Heart right ventricle (tissue), 16 donors: ENCODE results near the gene RXRA. TPM values are rescaled to one million over a fixed set of nuclear protein-coding genes. Genes with fewer than 3 reads are reported as not detected.

ENCODE experiments used
- ATAC-seq, 8 donors: fragments of 200-7000 bp; cut with Tn5 transposase; one replicate each; pipeline ENCODE4 v1.9.1; 2020; ENCODE audit warnings: mild to moderate bottlenecking in 8 of 8, moderate library complexity in 8 of 8, moderate number of reproducible peaks in 1 of 8
- DNase-seq, 2 donors: peaks; one replicate each; pipeline ENCODE4 v3.0.0-alpha.2; 2020
- H3K27ac ChIP-seq, 10 donors: fragments of 200-600 bp; sonication (generic) in 2 of 10; one replicate each; pipeline versions ENCODE4 v1.5.0 to v1.8.0; 2020 to 2022; ENCODE audit warnings: mild to moderate bottlenecking in 3 of 10
- H3K27me3 ChIP-seq, 7 donors: fragments of 200-600 bp; one replicate each; pipeline ENCODE4 v1.8.0; 2021 to 2022; ENCODE audit warnings: mild to moderate bottlenecking in 2 of 7
- H3K36me3 ChIP-seq, 9 donors: fragments of 200-600 bp; sonication (generic) in 1 of 9; one replicate each; pipeline versions ENCODE4 v1.5.0 to v1.8.0; 2020 to 2022; ENCODE audit warnings: mild to moderate bottlenecking in 2 of 9
- H3K4me1 ChIP-seq, 9 donors: fragments of 200-600 bp; sonication (generic) in 1 of 9; one replicate each; pipeline versions ENCODE4 v1.5.0 to v1.8.0; 2020 to 2022; ENCODE audit warnings: mild to moderate bottlenecking in 4 of 9
- H3K4me3 ChIP-seq, 10 donors: fragments of 200-600 bp; sonication (generic) in 2 of 10; one replicate each; pipeline versions ENCODE4 v1.5.0 to v1.8.0; 2020 to 2022; ENCODE audit warnings: mild to moderate bottlenecking in 7 of 10, moderate library complexity in 2 of 10
- H3K9me3 ChIP-seq, 11 donors: fragments of 200-600 bp in 10 of 11; sonication (generic) in 2 of 11; one replicate each; pipeline versions ENCODE4 v1.5.0 to v1.8.0; 2013 to 2022; ENCODE audit warnings: mild to moderate bottlenecking in 2 of 11, control low read depth in 1 of 11, moderate library complexity in 1 of 11
- CTCF ChIP-seq, 9 donors: fragments of 200-600 bp; sonication (generic) in 2 of 9; IDR thresholded peaks; one replicate each; pipeline versions ENCODE4 v1.5.0 to v1.8.0; 2021 to 2022; ENCODE audit warnings: antibody characterized with exemption in 9 of 9, mild to moderate bottlenecking in 5 of 9, moderate library complexity in 1 of 9
- WGBS, 2 donors: extraction: QIAGEN DNeasy Blood & Tissue Kit; methylation state at CpG; one replicate each; pipeline ENCODE4 v1.1.7; 2013; ENCODE audit warnings: inconsistent platforms in 1 of 2; 5-methylcytosine and 5-hydroxymethylcytosine counted together
- intact Hi-C, 10 donors: fragments of 100-400 bp; cut with DNase I; formaldehyde crosslinking; loops; one replicate each; pipeline versions ENCODE4 v1.11.1 to v1.14.2; 2022
- polyA plus RNA-seq, 2 donors: library from polyadenylated mRNA; stranded (reverse); fragments of 200-250 nt; gene quantifications; one replicate each; pipeline ENCODE4 v1.2.3, GENCODE V29; 2013
- total RNA-seq, 10 donors: library from RNA; stranded (reverse); fragmentation: NEBNext Ultra II Directional in 3 of 10; extraction: Animal tissue kit (Norgen Biotek cat#: 25700) in 3 of 10; gene quantifications; one replicate each; pipeline versions ENCODE4 v1.2.1 to v1.2.4, GENCODE V29; 2021 to 2023
- donor health status: Arrhythmogenic right ventricular cardiomyopathy.
- donor health status: ischemic (EF 13 %, LVEDD 7.1; RV severe dilation, severe dysfunction).
- donor health status: healthy with polysubstance abuse.
- donor health status: DM: no; HTN: yes; CAD: no.
- donor health status: DM: no; HTN: no; CAD: no.
- donor health status: ischemic (EF 25% LVEDD 6.9; RV normal size, moderate dysfunction).
- donor health status: ischemic (EF 25% LVEDD 5.7; RV mildly dilated, moderate dysfunction).
- donor health status: healthy.
- donor health status: DM: yes; HTN: yes; CAD: no.
- donor health status: Ischemic cardiomyopathy.
- donor health status: ischemic (EF 35%, LVEDD 5.7; RV mildly dilated, moderate dysfunction).
- donor health status: nonischemic (EF 11% LVEDD 7.7; RV severe dilation, severe dysfunction).
- donor health status: DM: yes; HTN: yes; CAD: no.
- donor health status: PGD.
- donor health status: ischemic (EF 29% LVEDD 5.4; RV normal size, mild dysfunction).
- donor health status: nonischemic (EF 23%, LVEDD 6.1; RV moderate dilation, normal function).

Gene RXRA
- total and polyA plus RNA-seq, 12 donors, result 22.6 to 92.3 (median 42.0) TPM

DNA sequence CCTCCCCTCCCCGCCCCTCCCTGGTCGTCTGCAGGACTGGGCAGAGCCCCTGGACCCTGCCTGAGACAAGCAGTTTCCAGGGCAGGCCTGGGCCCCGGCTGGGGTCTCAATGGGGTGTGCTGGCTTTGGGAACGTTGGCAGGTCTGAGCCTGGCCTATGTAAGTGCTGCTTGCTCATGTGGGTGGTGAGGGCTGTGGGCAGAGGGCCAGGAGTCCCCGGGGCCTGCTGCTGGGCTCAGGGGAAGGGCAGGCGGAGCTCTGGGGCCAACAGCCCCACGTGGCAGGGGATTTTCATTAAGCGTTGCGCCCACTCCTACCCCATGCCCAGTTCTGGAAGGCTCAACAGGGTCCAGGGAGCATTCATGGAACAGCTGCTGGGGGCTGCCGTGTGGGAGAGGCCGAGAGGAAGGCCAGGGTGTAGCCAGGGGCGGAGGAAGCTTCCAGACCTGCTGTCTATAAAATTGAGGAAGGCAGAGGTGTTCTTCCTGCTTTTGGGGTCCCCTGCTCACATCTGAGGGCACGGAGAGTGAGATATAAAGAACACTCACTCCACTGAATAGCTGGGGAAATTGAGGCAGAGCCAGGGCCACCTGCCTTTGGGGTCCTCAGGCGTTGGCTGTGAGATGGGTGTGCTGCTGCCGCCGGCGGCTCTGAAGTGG lies 32.5 kb downstream of the RXRA start:
- H3K36me3 ChIP-seq, result no peaks in the 10 kb centered on the region
- peak in 6 of 8 donors; percentile 28 to 57 (median 40) for ATAC-seq
- DNase-seq, result peak; percentile 63 to 73
- TF ChIP-seq CTCF (IDR thresholded peaks at IDR 0.05), result no peak
- peak overlapping the region in 9 of 10 donors; percentile 10 to 67 (median 40) for H3K27ac ChIP-seq
- 40 to 41% methylated on average over 17 of the region's 17 CpGs for WGBS, 2 donors
- intact Hi-C loops, result no loop called here
- H3K27me3 ChIP-seq, result no peaks in the 10 kb centered on the region
- no peaks in the 10 kb centered on the region for H3K9me3 ChIP-seq
- H3K4me1 ChIP-seq, result peaks cover 50 to 99% (median 90%) of the 10 kb centered on the region in 9 donors
- no peak overlapping the region for H3K4me3 ChIP-seq

GRCh38 chr9:134359493-134360179 lies 33.4 kb downstream of the RXRA start:
- H3K4me1 ChIP-seq, result peaks cover 44 to 99% (median 90%) of the 10 kb centered on the region in 9 donors
- H3K9me3 ChIP-seq, result no peaks in the 10 kb centered on the region
- no peak for TF ChIP-seq CTCF (IDR thresholded peaks at IDR 0.05)
- DNase-seq, result no peak
- intact Hi-C loops, result no loop called here
- no peaks in the 10 kb centered on the region for H3K36me3 ChIP-seq
- 81 to 83% methylated on average over 23 of the region's 23 CpGs for WGBS, 2 donors
- peak in 1 of 8 donors; percentile 1 for ATAC-seq
- peak overlapping the region in 1 of 10 donors; percentile 12 for H3K4me3 ChIP-seq
- peak overlapping the region in 5 of 10 donors; percentile 16 to 80 (median 55) for H3K27ac ChIP-seq
- no peaks in the 10 kb centered on the region for H3K27me3 ChIP-seq

GRCh38 chr9:134360180-134360759 lies 34.0 kb downstream of the RXRA start:
- WGBS, 2 donors, result 84 to 87% methylated on average over 30 of the region's 30 CpGs
- H3K27ac ChIP-seq, result peak overlapping the region in 8 of 10 donors; percentile 16 to 80 (median 49)

More at GRCh38 chr9:134360180-134360759, 34.0 kb downstream of the RXRA start:
- no peak for TF ChIP-seq CTCF (IDR thresholded peaks at IDR 0.05)
- Histone ChIP-seq H3K9me3 (no peaks in the 10 kb centered on the region), H3K4me3 (peak overlapping the region in 1 of 10 donors; percentile 12), H3K27me3 (no peaks in the 10 kb centered on the region), H3K36me3 (no peaks in the 10 kb centered on the region), H3K4me1 (peaks cover 45 to 99% (median 90%) of the 10 kb centered on the region in 9 donors)
- intact Hi-C loops, result no loop called here
- DNase-seq (no peak), ATAC-seq (peak in 4 of 8 donors; percentile 1 to 20 (median 8))
